CD4-positive, alpha-beta T cell treated with Interleukin-4 for 1 hour (primary cell): ENCODE data around the gene DAB2IP.

ENCODE experiments used
- DNase-seq, 2 donors: peaks; one replicate each; pipeline ENCODE4 v3.0.0-alpha.2; 2020 to 2022

DAB2IP gene

DNA sequence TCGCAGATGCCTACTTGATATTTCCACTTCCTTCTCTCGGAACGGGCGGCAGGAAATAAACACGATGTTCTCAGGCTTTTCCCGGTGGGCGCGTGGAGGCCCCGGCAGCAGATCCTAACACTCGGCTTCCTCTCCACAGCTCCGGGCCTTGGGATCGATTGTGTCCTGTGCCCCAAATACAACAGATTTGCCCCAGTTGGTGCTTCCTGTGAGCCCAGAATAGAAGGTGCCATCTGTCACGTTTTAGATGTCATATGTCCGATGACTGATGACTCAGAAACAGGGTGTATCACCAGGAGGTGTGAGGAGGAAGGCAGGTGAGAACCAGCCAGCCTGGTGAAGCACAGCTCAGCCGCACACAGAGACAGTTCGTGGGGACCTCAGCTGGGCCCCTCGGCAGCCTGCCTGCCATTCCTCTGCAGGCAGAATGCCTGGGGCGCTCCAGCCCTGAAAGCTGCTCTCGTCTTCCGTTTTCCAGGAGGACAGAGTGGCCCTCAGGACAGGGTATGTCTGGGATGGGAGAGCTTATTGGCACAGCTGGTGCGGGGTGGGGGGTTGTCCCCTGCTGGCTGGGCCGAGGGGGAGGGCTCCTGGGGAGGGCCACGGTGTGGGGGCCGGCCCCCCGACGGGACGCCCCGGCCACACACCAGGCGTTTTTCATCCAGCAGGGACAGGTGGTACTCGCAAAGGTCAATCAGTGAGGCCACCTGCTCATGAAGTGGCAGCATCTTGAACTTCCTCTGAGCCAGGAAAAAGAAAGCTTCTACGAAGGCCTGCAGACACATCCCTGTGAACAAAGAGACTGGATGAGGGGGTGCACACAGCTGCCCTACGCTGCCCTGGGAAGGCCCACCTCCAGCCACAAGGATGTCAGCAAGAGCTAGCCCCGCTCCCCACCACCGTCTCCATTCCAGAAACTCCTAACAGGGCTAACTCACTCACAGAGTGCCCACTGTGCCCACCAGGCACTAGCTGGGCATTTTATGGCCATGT lies 171.0 kb downstream of the DAB2IP start:
- DNase-seq = peak in 1 of 2 donors; percentile 3

GRCh38 chr9:121823451-121824169 lies 172.2 kb downstream of the DAB2IP start:
- no peak for DNase-seq

DNA sequence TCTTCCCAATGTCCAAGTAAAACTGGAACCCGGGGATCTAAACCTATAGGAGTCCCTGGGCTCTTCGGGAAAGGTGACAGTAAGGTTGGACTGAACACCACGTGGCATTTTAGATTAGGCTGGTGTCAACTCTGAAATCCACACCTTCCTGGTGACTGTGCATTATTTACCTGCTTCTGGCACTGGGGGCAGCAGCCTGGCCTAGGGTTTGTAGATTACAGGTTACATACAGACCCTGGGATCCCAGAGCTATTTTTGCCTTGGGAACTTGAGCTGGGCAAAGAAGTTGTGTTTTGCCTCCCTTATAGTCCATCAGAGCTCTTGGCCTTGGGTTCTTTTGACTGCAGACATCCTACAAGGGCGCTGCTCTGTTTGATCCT lies 173.2 kb downstream of the DAB2IP start:
- no peak for DNase-seq

DNA sequence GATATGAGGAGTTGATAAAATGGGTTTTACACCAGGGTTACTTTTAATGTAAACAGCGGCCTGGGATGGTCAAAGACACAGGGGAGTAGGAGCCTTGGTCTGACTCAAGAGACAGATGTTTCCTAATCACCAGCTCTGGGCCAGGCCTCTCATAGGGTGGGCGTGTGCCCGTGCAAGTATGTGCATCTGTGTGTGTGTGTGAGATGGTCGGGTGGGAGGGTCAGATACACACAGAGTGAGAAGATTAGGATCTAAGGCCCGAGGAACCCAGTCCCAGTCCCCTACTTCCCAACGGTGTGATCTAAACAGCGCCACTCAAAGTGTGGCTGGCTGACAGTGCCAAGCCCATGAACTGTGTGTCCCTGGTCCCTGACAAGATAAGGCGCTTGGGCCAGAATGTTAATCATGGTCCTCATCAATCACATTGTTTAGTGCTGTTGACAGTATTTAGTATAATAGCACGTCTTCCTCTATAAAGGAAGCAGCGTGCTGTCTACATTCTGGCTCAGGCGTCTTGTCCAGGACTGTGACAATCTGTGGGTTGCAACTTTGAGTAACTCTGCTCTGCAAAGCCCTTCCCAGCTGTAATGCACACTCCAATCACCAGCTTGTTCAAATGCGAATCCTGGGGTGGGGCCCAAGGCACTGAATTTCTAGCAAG lies 173.7 kb downstream of the DAB2IP start:
- DNase-seq = no peak

- no peak for DNase-seq
Observed at GRCh38 chr9:121826711-121827110, 175.3 kb downstream of the DAB2IP start.

- DNase-seq = no peak
Observed at GRCh38 chr9:121827251-121827967, 176.0 kb downstream of the DAB2IP start.

DNA sequence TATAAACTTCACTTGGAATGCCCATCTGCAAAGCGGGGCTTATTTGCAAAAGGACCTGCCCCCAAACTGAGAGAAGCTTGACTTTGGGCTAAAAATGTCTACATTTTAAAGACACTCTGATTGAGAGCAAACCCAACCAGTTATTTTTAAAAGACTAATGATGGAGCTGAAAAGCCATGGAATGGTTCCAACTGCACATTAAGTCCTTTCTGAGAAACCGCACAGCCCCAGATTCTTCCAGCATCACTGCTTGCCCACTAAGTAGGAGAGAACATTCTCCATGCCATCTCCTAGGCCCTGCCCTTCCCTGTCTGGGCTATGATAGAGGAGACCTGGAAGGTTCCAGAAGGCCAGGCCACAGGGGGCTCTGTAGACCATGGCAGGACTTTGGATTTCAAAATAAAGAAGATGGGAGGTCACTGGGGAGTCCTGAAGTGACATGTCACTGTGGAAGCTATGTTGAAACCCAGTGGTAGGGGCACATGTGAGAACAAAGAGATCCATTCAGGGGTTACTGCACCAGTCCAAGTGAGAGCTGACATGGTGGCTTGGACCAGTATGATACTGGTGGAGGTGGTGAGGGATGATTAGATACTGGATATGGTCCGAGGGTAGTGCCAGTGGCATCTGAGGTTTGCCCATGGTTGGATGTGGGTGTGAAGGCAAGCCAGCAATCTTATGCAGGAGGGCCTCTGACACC lies 179.2 kb downstream of the DAB2IP start:
- no peak for DNase-seq

DNA sequence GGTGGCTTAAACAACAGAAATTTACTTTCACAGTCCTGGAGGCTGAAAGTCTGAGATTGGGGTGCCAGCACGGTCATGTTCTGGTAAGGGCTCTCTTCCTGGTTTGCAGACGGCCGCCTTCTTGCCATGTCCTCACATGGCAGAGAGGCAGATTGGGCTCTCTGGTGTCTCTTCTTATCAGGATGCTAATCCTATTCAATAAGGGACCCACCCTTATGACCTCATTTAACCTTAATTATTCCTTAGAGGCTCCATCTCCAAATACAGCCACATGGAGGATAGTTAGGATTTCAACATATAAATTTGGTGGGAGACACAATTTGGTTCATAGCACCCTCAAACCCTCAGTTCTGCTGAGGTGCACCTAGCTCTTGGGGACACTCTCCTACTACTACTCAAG lies 180.4 kb downstream of the DAB2IP start:
- no peak for DNase-seq

DNA sequence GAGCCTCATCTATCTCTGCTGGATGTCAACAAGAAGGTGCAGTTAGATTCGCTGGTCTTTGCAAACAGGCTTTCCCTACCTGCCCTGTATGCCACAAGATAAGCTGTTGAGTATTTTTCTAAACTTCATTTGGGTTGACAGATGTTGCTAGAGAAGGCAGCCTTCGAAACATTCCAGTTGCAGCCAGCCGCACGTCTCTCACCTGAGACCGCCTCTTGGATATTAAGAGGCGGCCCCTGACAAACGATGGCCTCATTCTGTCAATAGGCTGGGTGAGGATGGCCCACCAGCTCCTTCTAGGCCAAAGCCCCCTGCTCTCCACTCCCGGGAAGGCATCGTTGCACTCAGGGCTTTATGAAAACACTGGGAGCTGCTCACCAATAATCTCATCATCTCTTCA lies 181.6 kb downstream of the DAB2IP start:
- no peak for DNase-seq
